SK-N-SH treated with all-trans-retinoic acid at 6 μM for 48 hours (cell line): ENCODE data around the gene PLCB3.
A peak's percentile ranks its signal among the peaks of the same experiment; 100 is the strongest.

ENCODE experiments used
- ATAC-seq: fragments of 200-7000 bp; cut with Tn5 transposase; 3 replicates; pipeline ENCODE4 v1.9.1; 2020; ENCODE audit warnings: mild to moderate bottlenecking, moderate library complexity
- ARNTL ChIP-seq: fragments of 450-650 bp; formaldehyde crosslinking; IDR thresholded peaks from 2 replicates; pipeline ENCODE4 v1.5.0; 2020; ENCODE audit warnings: low read depth, mild to moderate bottlenecking, moderate library complexity, borderline replicate concordance
- BACH2 ChIP-seq: fragments of 250-450 bp; sonication (Bioruptor Pico); IDR thresholded peaks from 2 replicates; pipeline ENCODE4 v1.9.0; 2021; ENCODE audit warnings: mild to moderate bottlenecking, borderline replicate concordance
- CREB5 ChIP-seq: fragments of 250-450 bp; sonication (Bioruptor Pico); IDR thresholded peaks from 2 replicates; pipeline ENCODE4 v1.5.1; 2020; ENCODE audit warnings: low read depth, mild to moderate bottlenecking, moderate library complexity
- CSDC2 ChIP-seq: fragments of 250-450 bp; sonication (Bioruptor Pico); IDR thresholded peaks from 2 replicates; pipeline ENCODE4 v1.5.0; 2020; ENCODE audit warnings: mild to moderate bottlenecking, moderate library complexity
- CSRNP3 ChIP-seq: fragments of 250-450 bp; sonication (Bioruptor Pico); IDR thresholded peaks from 2 replicates; pipeline ENCODE4 v1.5.1; 2021; ENCODE audit warnings: mild to moderate bottlenecking, moderate library complexity
- ESRRG ChIP-seq: fragments of 250-450 bp; sonication (Bioruptor Pico); IDR thresholded peaks from 2 replicates; pipeline ENCODE4 v1.6.1; 2021; ENCODE audit warnings: mild to moderate bottlenecking
- GLIS3 ChIP-seq: fragments of 250-450 bp; sonication (Bioruptor Pico); IDR thresholded peaks from 2 replicates; pipeline ENCODE4 v1.5.0; 2020; ENCODE audit warnings: mild to moderate bottlenecking, moderate library complexity
- ISL1 ChIP-seq: fragments of 250-450 bp; sonication (Bioruptor Pico); IDR thresholded peaks from 2 replicates; pipeline ENCODE4 v2.1.2; 2022; ENCODE audit warnings: mild to moderate bottlenecking, moderate library complexity
- OSR1 ChIP-seq: fragments of 250-450 bp; sonication (Bioruptor Pico); IDR thresholded peaks from 2 replicates; pipeline ENCODE4 v1.8.0; 2022; ENCODE audit warnings: moderate library complexity, mild to moderate bottlenecking, inconsistent platforms
- PATZ1 ChIP-seq: fragments of 250-450 bp; sonication (Bioruptor Pico); IDR thresholded peaks from 2 replicates; pipeline ENCODE4 v1.8.0; 2020; ENCODE audit warnings: mild to moderate bottlenecking, moderate library complexity, borderline replicate concordance
- POU6F1 ChIP-seq: fragments of 250-450 bp; sonication (Bioruptor Pico); IDR thresholded peaks from 2 replicates; pipeline ENCODE4 v1.8.0; 2021; ENCODE audit warnings: low read depth, mild to moderate bottlenecking, moderate library complexity, borderline replicate concordance
- PPARA ChIP-seq: fragments of 250-450 bp; sonication (Bioruptor Pico); IDR thresholded peaks from 2 replicates; pipeline ENCODE4 v1.5.0; 2020; ENCODE audit warnings: mild to moderate bottlenecking, borderline replicate concordance
- RARB ChIP-seq: fragments of 250-450 bp; sonication (Bioruptor Pico); IDR thresholded peaks from 2 replicates; pipeline ENCODE4 v1.8.0; 2021; ENCODE audit warnings: mild to moderate bottlenecking, moderate library complexity
- TCF4 ChIP-seq: fragments of 250-450 bp; sonication (Bioruptor Pico); IDR thresholded peaks from 2 replicates; pipeline ENCODE4 v1.8.0; 2021; ENCODE audit warnings: mild to moderate bottlenecking, moderate library complexity, borderline replicate concordance
- TOX ChIP-seq: fragments of 250-450 bp; sonication (Bioruptor Pico); IDR thresholded peaks from 2 replicates; pipeline ENCODE4 v1.8.0; 2021; ENCODE audit warnings: mild to moderate bottlenecking, moderate library complexity, borderline replicate concordance
- TSHZ2 ChIP-seq: fragments of 250-450 bp; sonication (Bioruptor Pico); IDR thresholded peaks from 2 replicates; pipeline ENCODE4 v1.5.0; 2020; ENCODE audit warnings: mild to moderate bottlenecking, moderate library complexity
- ZFP3 ChIP-seq: fragments of 250-450 bp; sonication (Bioruptor Pico); IDR thresholded peaks from 2 replicates; pipeline ENCODE4 v1.5.0; 2020; ENCODE audit warnings: mild to moderate bottlenecking, moderate library complexity
- ZNF565 ChIP-seq: fragments of 450-650 bp; formaldehyde crosslinking; conservative IDR thresholded peaks from 2 replicates; pipeline ENCODE4 v1.5.0; 2020; ENCODE audit warnings: low read depth, mild to moderate bottlenecking, moderate library complexity
- ZNF70 ChIP-seq: fragments of 450-650 bp; formaldehyde crosslinking; IDR thresholded peaks from 2 replicates; pipeline ENCODE4 v1.5.0; 2020; ENCODE audit warnings: mild to moderate bottlenecking, moderate library complexity
- ZNF8 ChIP-seq: fragments of 450-650 bp; formaldehyde crosslinking; IDR thresholded peaks from 2 replicates; pipeline ENCODE4 v1.5.0; 2020; ENCODE audit warnings: mild to moderate bottlenecking, moderate library complexity

The PLCB3 gene

GRCh38 chr11:64219755-64220154 is 31.6 kb upstream of the PLCB3 start:
- peak; percentile 10; the same call in 2 of the 3 replicates for ATAC-seq
- TF ChIP-seq CSDC2 (CRISPR knock-in tag), result no peak

GRCh38 chr11:64220271-64220670 is 31.1 kb upstream of the PLCB3 start:
- no peak for TF ChIP-seq BACH2 (CRISPR knock-in tag)
- TF ChIP-seq ESRRG, result no peak
- TF ChIP-seq CSDC2 (CRISPR knock-in tag), result no peak
- no peak for TF ChIP-seq ZNF8
- TF ChIP-seq OSR1, result no peak
- TF ChIP-seq ISL1 (CRISPR knock-in tag), result no peak
- no peak for TF ChIP-seq TCF4 (CRISPR knock-in tag)
- no peak for TF ChIP-seq CREB5 (CRISPR knock-in tag)
- ATAC-seq, result peak; percentile 11

- ATAC-seq, result no peak
- no peak for TF ChIP-seq TCF4 (CRISPR knock-in tag)
- no peak for TF ChIP-seq OSR1
- TF ChIP-seq ZFP3 (CRISPR knock-in tag), result no peak
- no peak for TF ChIP-seq CSRNP3 (CRISPR knock-in tag)
- no peak for TF ChIP-seq GLIS3 (CRISPR knock-in tag)
- no peak for TF ChIP-seq ZNF70 (CRISPR knock-in tag)
- TF ChIP-seq CSDC2 (CRISPR knock-in tag), result no peak
- TF ChIP-seq ARNTL, result no peak
- no peak for TF ChIP-seq RARB (CRISPR knock-in tag)
- no peak for TF ChIP-seq PATZ1 (CRISPR knock-in tag)
- TF ChIP-seq CREB5 (CRISPR knock-in tag), result no peak
- no peak for TF ChIP-seq TSHZ2 (CRISPR knock-in tag)
- TF ChIP-seq BACH2 (CRISPR knock-in tag), result no peak
- TF ChIP-seq ISL1 (CRISPR knock-in tag), result no peak
- TF ChIP-seq PPARA (CRISPR knock-in tag), result no peak
- no peak for TF ChIP-seq POU6F1
- TF ChIP-seq ESRRG, result no peak
- TF ChIP-seq TOX (CRISPR knock-in tag), result no peak
- no peak for TF ChIP-seq ZNF565
- TF ChIP-seq ZNF8, result no peak
Measured at GRCh38 chr11:64220798-64221197, 30.5 kb upstream of the PLCB3 start.
